Mesenchymal stem cell (in vitro differentiated cells and primary cell): ENCODE measurements around the gene TBC1D14.

Source experiments
- DNase-seq: peaks from one replicate; pipeline ENCODE4 v3.0.0-alpha.2; 2013
- H2AFZ ChIP-seq: one replicate; pipeline ENCODE4 v1.6.1; 2013; ENCODE audit warnings: low read depth, mild to moderate bottlenecking, control low read depth, inconsistent platforms, low read length, moderate library complexity
- H2AK5ac ChIP-seq: 2 replicates; pipeline ENCODE4 v1.6.1; 2013; ENCODE audit warnings: low read length, moderate library complexity, mild to moderate bottlenecking, inconsistent platforms; ENCODE audit not compliant: severe bottlenecking
- H2BK120ac ChIP-seq: one replicate; pipeline ENCODE4 v1.6.1; 2013; ENCODE audit warnings: low read depth, mild to moderate bottlenecking, inconsistent platforms, low read length, moderate library complexity
- H2BK12ac ChIP-seq, 2 experiments: one replicate each; pipeline ENCODE4 v1.6.1; 2013; ENCODE audit warnings: inconsistent platforms in 2 of 2, low read length in 2 of 2, mild to moderate bottlenecking in 2 of 2, moderate library complexity in 2 of 2, control low read depth in 1 of 2
- H2BK15ac ChIP-seq: one replicate; pipeline ENCODE4 v1.6.1; 2013; ENCODE audit warnings: mild to moderate bottlenecking, low read depth, inconsistent platforms; ENCODE audit not compliant: poor library complexity, severe bottlenecking
- H2BK5ac ChIP-seq: 2 replicates; pipeline ENCODE4 v1.6.1; 2013; ENCODE audit warnings: low read depth, mild to moderate bottlenecking, low read length, control low read depth, inconsistent platforms; ENCODE audit not compliant: poor library complexity, severe bottlenecking
- H3K14ac ChIP-seq, 2 experiments: one replicate each; pipeline ENCODE4 v1.6.1; 2013; ENCODE audit warnings: inconsistent platforms in 2 of 2, low read length in 2 of 2, control low read depth in 1 of 2, mild to moderate bottlenecking in 1 of 2, moderate library complexity in 1 of 2
- H3K18ac ChIP-seq, 2 experiments: one replicate each; pipeline ENCODE4 v1.6.1; 2013; ENCODE audit warnings: inconsistent platforms in 2 of 2, low read length in 2 of 2, control low read depth in 1 of 2, low read depth in 1 of 2, mild to moderate bottlenecking in 1 of 2
- H3K23ac ChIP-seq, 2 experiments: one replicate each; pipeline ENCODE4 v1.6.1; 2013; ENCODE audit warnings: inconsistent platforms in 2 of 2, low read length in 2 of 2, mild to moderate bottlenecking in 2 of 2, moderate library complexity in 2 of 2, control low read depth in 1 of 2
- H3K27ac ChIP-seq: 2 replicates; pipeline ENCODE4 v1.5.1; 2013; ENCODE audit warnings: mild to moderate bottlenecking, moderate library complexity, low read length, control low read depth, inconsistent platforms; ENCODE audit not compliant: poor library complexity, severe bottlenecking
- H3K27me3 ChIP-seq, 2 experiments: 2 replicates each; pipeline versions ENCODE4 v1.6.1 to v1.7.0; 2013; ENCODE audit warnings: low read length in 2 of 2, mild to moderate bottlenecking in 2 of 2, moderate library complexity in 2 of 2, control low read depth in 1 of 2, inconsistent platforms in 1 of 2; ENCODE audit not compliant: control insufficient read depth in 1 of 2, insufficient read depth in 1 of 2
- H3K36me3 ChIP-seq, 2 experiments: 2 replicates each; pipeline versions ENCODE4 v1.6.1 to v1.7.0; 2013; ENCODE audit warnings: low read length in 2 of 2, control low read depth in 1 of 2, inconsistent platforms in 1 of 2, low read depth in 1 of 2, mild to moderate bottlenecking in 1 of 2; ENCODE audit not compliant: insufficient read depth in 2 of 2, control insufficient read depth in 1 of 2
- H3K4ac ChIP-seq, 2 experiments: one replicate each; pipeline ENCODE4 v1.6.1; 2013; ENCODE audit warnings: inconsistent platforms in 2 of 2, low read length in 2 of 2, mild to moderate bottlenecking in 2 of 2, moderate library complexity in 2 of 2, control low read depth in 1 of 2, low read depth in 1 of 2
- H3K4me1 ChIP-seq: 2 replicates; pipeline ENCODE4 v1.6.1; 2013; ENCODE audit warnings: low read depth, low read length, control low read depth; ENCODE audit not compliant: control insufficient read depth, insufficient read depth
- H3K4me2 ChIP-seq: 2 replicates; pipeline ENCODE4 v1.6.1; 2013; ENCODE audit warnings: low read length, mild to moderate bottlenecking, inconsistent platforms; ENCODE audit not compliant: poor library complexity, severe bottlenecking
- H3K4me3 ChIP-seq, 2 experiments: 2 replicates each; pipeline versions ENCODE4 v1.5.1 to v1.7.0; 2013; ENCODE audit warnings: low read length in 2 of 2, mild to moderate bottlenecking in 2 of 2, control low read depth in 1 of 2, low read depth in 1 of 2; ENCODE audit not compliant: insufficient read depth in 1 of 2
- H3K79me1 ChIP-seq: replicated peaks from 2 replicates; pipeline ENCODE4 v1.6.1; 2013; ENCODE audit warnings: mild to moderate bottlenecking, control low read depth, low read length, inconsistent platforms; ENCODE audit not compliant: poor library complexity, severe bottlenecking
- H3K9ac ChIP-seq: 2 replicates; pipeline ENCODE4 v1.7.0; 2013; ENCODE audit warnings: mild to moderate bottlenecking, low read length, moderate library complexity
- H3K9me3 ChIP-seq: 2 replicates; pipeline ENCODE4 v1.7.0; 2013; ENCODE audit warnings: mild to moderate bottlenecking, low read length; ENCODE audit not compliant: control insufficient read depth
- H4K8ac ChIP-seq: one replicate; pipeline ENCODE4 v1.6.1; 2013; ENCODE audit warnings: inconsistent platforms, mild to moderate bottlenecking, low read length, moderate library complexity
- H4K91ac ChIP-seq: one replicate; pipeline ENCODE4 v1.6.1; 2013; ENCODE audit warnings: mild to moderate bottlenecking, low read length, inconsistent platforms
- WGBS: methylation state at CpG from one replicate; pipeline ENCODE4 v1.1.7; 2013; ENCODE audit warnings: mixed read lengths; 5-methylcytosine and 5-hydroxymethylcytosine counted together

Gene TBC1D14

DNA sequence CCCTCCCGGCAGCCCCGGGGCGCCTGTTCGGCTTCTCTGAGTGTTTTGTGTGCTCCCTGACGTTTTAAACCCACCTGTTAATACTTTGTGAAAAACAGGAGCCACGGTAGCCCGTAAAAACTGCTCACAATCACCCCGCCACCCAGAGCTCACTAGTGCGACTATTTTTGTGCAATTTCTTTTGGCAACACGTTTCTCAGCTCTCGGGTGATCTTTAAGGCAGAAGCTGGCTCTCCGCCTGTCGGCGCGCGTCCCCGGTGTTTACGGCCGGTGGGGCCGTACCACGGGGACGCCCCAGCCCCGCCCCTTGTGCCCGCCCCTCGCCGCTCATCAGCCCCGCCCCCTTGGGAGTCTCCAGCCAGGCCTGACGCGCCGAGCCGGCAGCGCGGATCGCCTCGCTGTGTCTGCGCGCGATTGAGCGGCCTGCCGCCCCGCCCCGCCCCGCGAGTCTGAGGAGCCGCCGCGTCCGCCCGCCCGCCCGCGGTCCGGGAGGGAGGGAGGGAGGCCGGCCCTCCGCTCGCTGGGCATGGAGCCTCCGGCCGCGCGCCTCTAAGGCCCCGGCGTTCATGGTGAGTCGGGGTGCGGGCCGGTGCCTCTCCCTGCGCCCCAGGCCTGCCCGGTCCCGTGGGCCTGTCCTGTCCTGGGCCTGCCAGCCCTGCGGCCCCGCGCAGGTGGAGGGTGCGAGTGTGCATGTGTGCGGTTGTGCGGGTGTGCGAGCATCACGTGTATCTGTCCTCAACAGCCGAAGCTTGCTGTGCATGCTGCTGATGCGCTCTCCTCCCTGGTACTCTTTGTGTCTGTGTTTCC lies 77.4 kb downstream of the TBC1D14 start:
- Histone ChIP-seq H2BK12ac (peak overlapping the region in 1 of 2 experiments; percentile 91), H3K18ac (peak overlapping the region; percentile 86 to 99), H3K36me3 (peaks cover 5% of the 10 kb centered on the region in 2 experiments), H2AFZ (peak overlapping the region; percentile 72), H3K23ac (peak overlapping the region in 1 of 2 experiments; percentile 81), H4K91ac (peak overlapping the region; percentile 93), H3K9ac (peak overlapping the region; percentile 98), H2BK15ac (no peak overlapping the region), H3K27ac (peak overlapping the region; percentile 85), H3K27me3 (no peaks in the 10 kb centered on the region), H3K4me2 (peak overlapping the region; percentile 95), H2AK5ac (no peak overlapping the region), H3K14ac (peak overlapping the region in 1 of 2 experiments; percentile 98), H2BK120ac (peak overlapping the region; percentile 68), H3K79me1 (peaks cover 23% of the 10 kb centered on the region), H3K9me3 (no peaks in the 10 kb centered on the region), H4K8ac (peak overlapping the region; percentile 92), H3K4me1 (peaks cover 20% of the 10 kb centered on the region), H3K4ac (peak overlapping the region; percentile 66 to 89), H2BK5ac (no peak overlapping the region), H3K4me3 (peak overlapping the region; percentile 92 to 93)
- peak; percentile 94 for DNase-seq
- 1% methylated on average over 49 of the region's 78 CpGs for WGBS

DNA sequence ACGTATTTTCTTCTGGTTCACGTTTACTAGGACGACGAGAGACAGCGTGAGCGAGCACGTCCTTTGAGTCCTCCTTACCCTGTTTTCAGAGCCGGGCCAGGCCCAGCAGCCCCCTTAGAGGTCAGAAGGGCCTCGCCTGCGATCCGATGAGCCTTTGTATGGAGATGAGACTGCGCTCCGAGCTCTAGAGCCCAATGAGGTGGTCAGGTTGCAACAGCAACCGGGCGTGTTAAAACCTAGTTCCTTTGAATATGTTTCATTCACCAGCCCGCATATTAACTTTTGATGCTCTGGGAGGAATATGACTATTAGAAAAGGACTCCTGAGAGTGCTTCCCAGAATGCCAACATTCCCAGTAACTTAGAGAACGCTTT lies 77.9 kb downstream of the TBC1D14 start:
- no peak overlapping the region for H2BK15ac ChIP-seq

DNA sequence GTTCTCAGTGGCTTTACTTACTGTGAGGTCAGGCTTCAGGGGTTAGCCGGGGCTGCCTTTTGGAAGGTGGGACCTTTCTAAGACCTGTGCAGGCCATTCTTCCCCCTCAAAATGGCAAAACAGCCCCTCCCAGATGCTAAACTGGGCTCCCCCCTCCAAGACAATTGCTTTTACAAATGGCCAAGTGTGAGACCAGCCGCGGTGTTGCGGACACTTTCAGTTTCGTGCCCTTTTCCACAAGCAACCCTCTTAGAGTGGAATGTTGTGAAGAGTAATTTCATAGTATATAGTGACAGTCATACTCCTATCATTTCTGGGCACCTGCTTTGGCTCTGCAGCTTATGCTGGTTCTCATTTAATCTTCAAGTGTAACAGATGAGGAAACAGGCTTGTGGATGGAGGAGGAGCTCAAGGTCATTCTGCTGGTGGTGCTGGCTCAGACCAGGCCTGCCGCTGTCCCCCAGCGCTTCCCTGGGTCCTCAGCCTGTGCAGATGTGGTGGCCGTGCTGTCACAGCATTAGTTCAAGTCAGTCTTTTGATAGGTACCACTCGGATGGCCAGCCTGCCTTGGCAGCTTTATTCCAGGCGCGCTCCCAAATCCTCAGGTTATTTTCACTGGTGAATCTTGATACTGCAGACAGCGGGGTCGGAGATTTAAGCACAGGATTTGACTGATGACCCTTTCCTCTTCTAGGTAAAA lies 78.5 kb downstream of the TBC1D14 start:
- H3K23ac ChIP-seq = peak overlapping the region in 1 of 2 experiments; percentile 53
- H3K4me1 ChIP-seq = peaks cover 25% of the 10 kb centered on the region
- H4K91ac ChIP-seq = no peak overlapping the region
- peak overlapping the region; percentile 87 for H3K9ac ChIP-seq
- peak; percentile 28 for DNase-seq
- no peak overlapping the region for H2AFZ ChIP-seq
- H3K18ac ChIP-seq = no peak overlapping the region
- H2AK5ac ChIP-seq = no peak overlapping the region
- H2BK12ac ChIP-seq = no peak overlapping the region
- peak overlapping the region in 1 of 2 experiments; percentile 92 for H3K4me3 ChIP-seq
- peak overlapping the region; percentile 90 for H3K4me2 ChIP-seq
- no peak overlapping the region for H2BK15ac ChIP-seq
- peak overlapping the region in 1 of 2 experiments; percentile 34 for H3K4ac ChIP-seq
- H3K14ac ChIP-seq = no peak overlapping the region
- no peak overlapping the region for H2BK120ac ChIP-seq
- H3K79me1 ChIP-seq = peaks cover 25% of the 10 kb centered on the region
- H3K9me3 ChIP-seq = no peaks in the 10 kb centered on the region
- no peak overlapping the region for H4K8ac ChIP-seq
- 90% methylated on average over 12 of the region's 13 CpGs for WGBS
- no peak overlapping the region for H3K27ac ChIP-seq
- H3K27me3 ChIP-seq = no peaks in the 10 kb centered on the region
- no peak overlapping the region for H2BK5ac ChIP-seq
- peaks cover 5% of the 10 kb centered on the region in 2 experiments for H3K36me3 ChIP-seq

More for the DNA sequence above, 77.9 kb downstream of the TBC1D14 start:
- 5% methylated on average over 15 of the region's 17 CpGs for WGBS
- Histone ChIP-seq H3K9me3 (no peaks in the 10 kb centered on the region), H4K8ac (peak overlapping the region; percentile 92), H3K36me3 (peaks cover 5% of the 10 kb centered on the region in 2 experiments), H3K14ac (peak overlapping the region in 1 of 2 experiments; percentile 98), H3K79me1 (peaks cover 25% of the 10 kb centered on the region), H2BK120ac (peak overlapping the region; percentile 12), H3K4me3 (peak overlapping the region; percentile 92 to 93), H2BK5ac (no peak overlapping the region), H3K23ac (peak overlapping the region in 1 of 2 experiments; percentile 81), H3K18ac (peak overlapping the region; percentile 65 to 99), H3K9ac (peak overlapping the region; percentile 87), H3K4ac (peak overlapping the region; percentile 62 to 89), H2BK12ac (peak overlapping the region in 1 of 2 experiments; percentile 91), H2AK5ac (no peak overlapping the region), H3K27ac (peak overlapping the region; percentile 50), H2AFZ (peak overlapping the region; percentile 19), H3K4me2 (peak overlapping the region; percentile 90), H3K27me3 (no peaks in the 10 kb centered on the region), H4K91ac (peak overlapping the region; percentile 93), H3K4me1 (peaks cover 24% of the 10 kb centered on the region)
- DNase-seq = peak; percentile 43
